Measurements from ENCODE around the gene LDLRAD4.

LDLRAD4 gene

GRCh38 chr18:13546638-13547037, 328.1 kb downstream of the LDLRAD4 start:
- DNase-seq = no peak

GRCh38 chr18:13547347-13547746, 328.8 kb downstream of the LDLRAD4 start:
- DNase-seq = no peak

GRCh38 chr18:13548106-13548819, 329.7 kb downstream of the LDLRAD4 start:
- DNase-seq = no peak

- no peak for DNase-seq
Measured at GRCh38 chr18:13548966-13549879, 330.7 kb downstream of the LDLRAD4 start.

- no peak for DNase-seq
Measured at GRCh38 chr18:13549880-13550232, 331.3 kb downstream of the LDLRAD4 start.

GRCh38 chr18:13550418-13551304, 332.1 kb downstream of the LDLRAD4 start:
- DNase-seq = no peak

- DNase-seq = no peak
Measured at GRCh38 chr18:13551305-13551603, 332.7 kb downstream of the LDLRAD4 start.

- DNase-seq = no peak
Measured at GRCh38 chr18:13551841-13552733, 333.5 kb downstream of the LDLRAD4 start.

- no peak for DNase-seq
Measured at GRCh38 chr18:13553449-13553848, 334.9 kb downstream of the LDLRAD4 start.

GRCh38 chr18:13555192-13555591, 336.6 kb downstream of the LDLRAD4 start:
- no peak for DNase-seq

DNA sequence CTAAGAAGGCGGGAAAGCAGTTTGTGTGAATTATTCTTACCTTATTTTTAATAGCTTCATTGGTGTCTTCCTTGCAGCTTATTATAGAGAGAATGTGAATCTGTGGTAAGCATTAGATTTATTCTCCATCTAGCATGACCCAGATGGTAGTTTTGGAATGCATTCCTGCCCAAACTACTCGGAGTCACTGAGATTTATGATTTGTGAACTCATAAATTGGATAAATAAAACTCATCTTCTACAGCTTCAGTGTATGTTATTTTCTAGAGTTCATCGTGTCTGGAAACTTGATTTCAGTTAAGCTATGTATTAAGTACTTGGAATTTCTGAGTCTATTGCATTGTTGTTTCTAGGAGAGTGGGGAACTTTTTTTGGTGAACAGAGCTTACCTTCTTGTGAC, 337.3 kb downstream of the LDLRAD4 start:
- DNase-seq = no peak

- no peak for DNase-seq
Measured at GRCh38 chr18:13556502-13556901, 337.9 kb downstream of the LDLRAD4 start.

GRCh38 chr18:13558124-13558523, 339.6 kb downstream of the LDLRAD4 start:
- DNase-seq = no peak

DNA sequence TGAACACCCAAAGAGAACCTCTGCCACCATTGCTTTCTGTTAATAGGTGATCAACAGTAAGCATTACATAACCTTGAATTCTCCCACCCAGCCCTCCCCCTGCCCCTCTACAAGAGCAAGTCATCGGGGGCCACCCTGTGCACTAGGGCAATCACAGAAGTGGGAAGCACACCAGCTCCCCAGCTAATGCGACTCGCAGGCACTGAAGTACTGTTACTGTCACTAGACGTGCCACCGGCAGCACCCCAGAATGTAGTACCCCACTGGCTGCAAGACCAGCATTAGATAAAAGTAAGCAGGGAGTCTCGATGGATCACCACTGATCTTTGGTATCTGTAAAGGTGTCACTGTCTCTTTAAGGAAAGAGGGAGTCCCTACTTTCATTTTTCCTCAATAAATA, 340.2 kb downstream of the LDLRAD4 start:
- DNase-seq = no peak

GRCh38 chr18:13559754-13560153, 341.2 kb downstream of the LDLRAD4 start:
- DNase-seq = no peak

DNA sequence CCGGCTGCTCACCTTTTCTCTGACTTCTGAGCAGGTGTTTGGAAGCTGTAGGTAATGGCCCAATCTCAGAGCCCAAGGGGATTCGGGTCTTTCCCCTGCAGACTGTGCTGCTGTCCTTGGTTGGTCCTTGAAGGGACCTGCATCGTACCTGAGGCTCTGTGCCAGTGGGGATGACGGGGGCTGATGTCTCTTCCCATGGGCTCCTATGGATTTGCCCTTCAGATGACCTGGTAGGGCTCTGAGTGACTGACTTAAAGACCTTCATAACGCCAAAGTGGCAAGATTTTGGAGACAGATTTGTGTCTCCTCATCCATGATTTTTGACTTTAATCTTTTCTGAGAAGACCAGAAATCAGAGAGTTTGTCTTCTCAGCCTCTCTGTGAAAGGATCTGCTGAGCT, 341.7 kb downstream of the LDLRAD4 start:
- no peak for DNase-seq

- no peak for DNase-seq
Measured at GRCh38 chr18:13562494-13563029, 344.0 kb downstream of the LDLRAD4 start.

DNA sequence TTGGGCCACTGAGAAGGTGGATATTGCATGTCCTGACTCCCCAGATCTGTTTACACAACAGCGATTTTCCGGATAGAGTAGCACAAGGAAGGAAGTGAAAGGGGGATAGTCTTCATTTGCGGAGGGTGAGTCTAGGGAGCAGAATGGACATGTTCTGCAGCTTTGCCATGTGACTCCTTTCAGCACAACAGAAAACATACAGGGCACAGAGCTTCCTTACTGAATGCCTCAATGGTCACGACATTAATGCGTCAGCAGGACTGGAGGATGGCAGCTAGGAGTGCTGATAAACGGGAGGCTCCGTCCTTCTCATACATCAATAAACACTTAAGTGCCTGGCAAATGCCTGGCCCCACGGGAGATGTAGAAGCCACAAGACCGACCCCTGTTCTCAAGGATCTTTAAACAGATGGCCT, 344.8 kb downstream of the LDLRAD4 start:
- no peak for DNase-seq

DNA sequence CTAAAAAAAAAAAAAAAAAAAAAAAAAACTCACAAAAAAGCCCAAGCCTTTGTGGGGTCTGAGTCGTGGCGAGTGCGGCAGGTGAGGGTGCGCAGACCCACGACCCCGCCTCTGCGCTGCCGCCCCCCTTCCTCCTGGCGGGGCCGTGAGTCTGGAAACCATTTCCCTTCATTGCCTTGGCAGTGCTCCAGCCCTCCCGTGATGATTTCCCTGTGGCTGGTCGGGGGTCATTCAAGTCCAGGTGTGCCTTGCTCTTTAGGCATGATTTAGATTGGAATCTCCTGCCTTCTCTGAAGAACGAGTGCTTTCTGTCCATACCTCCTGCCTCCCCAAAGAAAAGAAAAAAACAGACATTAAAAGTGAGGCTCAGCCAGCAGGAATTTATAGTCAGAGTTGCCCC, 346.0 kb downstream of the LDLRAD4 start:
- no peak for DNase-seq

GRCh38 chr18:13565228-13565627, 346.7 kb downstream of the LDLRAD4 start:
- no peak for DNase-seq

GRCh38 chr18:13566941-13567746, 348.6 kb downstream of the LDLRAD4 start:
- no peak for DNase-seq

All from NCI-H1105 (cell line).